Endodermal cell (in vitro differentiated cells): Measurements from ENCODE around the gene CLCN5. TPM values are rescaled to one million over a fixed set of nuclear protein-coding genes. Genes with fewer than 3 reads are reported as not detected.

Source experiments
- DNase-seq: peaks from one replicate; pipeline ENCODE4 v3.0.0-alpha.2; 2017
- H3K27ac ChIP-seq: 2 replicates; pipeline ENCODE4 v1.5.1; 2013; ENCODE audit warnings: mild to moderate bottlenecking, low read depth, low read length, moderate library complexity
- H3K27me3 ChIP-seq: 2 replicates; pipeline ENCODE4 v1.6.1; 2013; ENCODE audit warnings: mild to moderate bottlenecking, low read length, moderate library complexity; ENCODE audit not compliant: insufficient read depth, control insufficient read depth, poor library complexity, severe bottlenecking
- H3K36me3 ChIP-seq: 2 replicates; pipeline ENCODE4 v1.7.0; 2013; ENCODE audit warnings: mild to moderate bottlenecking, low read length, moderate library complexity; ENCODE audit not compliant: control insufficient read depth, insufficient read depth
- H3K4me1 ChIP-seq: one replicate; pipeline ENCODE4 v1.7.0; 2013; ENCODE audit warnings: low read length; ENCODE audit not compliant: control insufficient read depth, insufficient read depth
- H3K4me3 ChIP-seq: 2 replicates; pipeline ENCODE4 v1.5.1; 2013; ENCODE audit warnings: mild to moderate bottlenecking, low read length, moderate library complexity
- H3K9ac ChIP-seq: 2 replicates; pipeline ENCODE4 v1.6.1; 2013; ENCODE audit warnings: mild to moderate bottlenecking, low read length, moderate library complexity; ENCODE audit not compliant: poor library complexity, severe bottlenecking; ENCODE audit errors: extremely low read depth
- H3K9me3 ChIP-seq: 2 replicates; pipeline ENCODE4 v1.6.1; 2013; ENCODE audit warnings: mild to moderate bottlenecking, low read length, moderate library complexity; ENCODE audit not compliant: control insufficient read depth
- H3K27ac Mint-ChIP-seq: 2 replicates; pipeline ENCODE4 v1.8.0; 2020; ENCODE audit warnings: mixed read lengths
- H3K27me3 Mint-ChIP-seq: 2 replicates; pipeline ENCODE4 v1.8.0; 2021; ENCODE audit warnings: mild to moderate bottlenecking, mixed read lengths; ENCODE audit not compliant: insufficient read depth
- H3K36me3 Mint-ChIP-seq: 2 replicates; pipeline ENCODE4 v1.8.0; 2020; ENCODE audit warnings: low read depth, mixed read lengths
- H3K4me1 Mint-ChIP-seq: 2 replicates; pipeline ENCODE4 v1.8.0; 2020; ENCODE audit warnings: mixed read lengths
- H3K4me3 Mint-ChIP-seq: 2 replicates; pipeline ENCODE4 v1.8.0; 2020; ENCODE audit warnings: mild to moderate bottlenecking, moderate library complexity, mixed read lengths
- H3K9me3 Mint-ChIP-seq: 2 replicates; pipeline ENCODE4 v1.8.0; 2020; ENCODE audit warnings: mild to moderate bottlenecking, mixed read lengths
- CTCF ChIP-seq: fragments of 200-600 bp; sonication (generic); conservative IDR thresholded peaks from 2 replicates; pipeline ENCODE4 v1.5.0; 2021; ENCODE audit warnings: antibody characterized with exemption, mild to moderate bottlenecking
- WGBS, 2 experiments: methylation state at CpG; one replicate each; pipeline versions ENCODE4 v1.1.5 to v1.1.7; 2013; ENCODE audit warnings: missing lambda C conversion rate in 2 of 2, mixed read lengths in 1 of 2; ENCODE audit not compliant: insufficient coverage in 1 of 2, insufficient read length in 1 of 2; 5-methylcytosine and 5-hydroxymethylcytosine counted together
- microRNA-seq: library from miRNA; unstranded; fragments of <30 nt; microRNA quantifications from one replicate; pipeline ENCODE4 v1.2.0, GENCODE V29; 2020; ENCODE audit warnings: borderline microRNAs expressed
- total RNA-seq, 2 donors: library from RNA; stranded (reverse); fragmentation: NEBNext Ultra II Directional in 1 of 2; extraction: Animal tissue kit (Norgen Biotek cat#: 25700) in 1 of 2; gene quantifications; 2 replicates in 1 of 2; 3 replicates in 1 of 2; pipeline ENCODE4 v1.2.1, GENCODE V29; 2021

Gene CLCN5
- total RNA-seq, 2 donors from 2014 or later: 12.9 to 18.9 TPM

- no peak overlapping the region for H3K4me3 ChIP-seq
- no peaks in the 10 kb centered on the region for H3K9me3 ChIP-seq
- Mint-ChIP-seq H3K36me3 (peaks cover 4% of the 10 kb centered on the region), H3K27me3 (no peaks in the 10 kb centered on the region), H3K4me1 (peaks cover 19% of the 10 kb centered on the region), H3K27ac (no peak overlapping the region), H3K4me3 (no peak overlapping the region), H3K9me3 (peaks cover 40% of the 10 kb centered on the region)
- H3K27ac ChIP-seq: no peak overlapping the region
- no peaks in the 10 kb centered on the region for H3K27me3 ChIP-seq
- WGBS, 2 experiments: 80% methylated on average over 1 of the region's 3 CpGs; no CpG with 5 or more reads in 1 of the 2 experiments
- no peak for DNase-seq
- H3K36me3 ChIP-seq: no peaks in the 10 kb centered on the region
- no peak overlapping the region for H3K9ac ChIP-seq
- TF ChIP-seq CTCF: no peak
- H3K4me1 ChIP-seq: no peaks in the 10 kb centered on the region
These were observed 195.1 kb downstream of the CLCN5 start for GRCh38 chrX:50117476-50117875.

- peaks cover 47% of the 10 kb centered on the region for H3K9me3 Mint-ChIP-seq
- H3K9me3 ChIP-seq: no peaks in the 10 kb centered on the region
- H3K27ac ChIP-seq: no peak overlapping the region
- no peak for TF ChIP-seq CTCF
- H3K27ac Mint-ChIP-seq: no peak overlapping the region
- H3K27me3 Mint-ChIP-seq: no peaks in the 10 kb centered on the region
- 100% methylated on average over 1 of the region's 1 CpG; no CpG with 5 or more reads in 1 of the 2 experiments for WGBS, 2 experiments
- H3K4me3 ChIP-seq: no peak overlapping the region
- H3K4me1 ChIP-seq: no peaks in the 10 kb centered on the region
- no peak overlapping the region for H3K4me3 Mint-ChIP-seq
- no peaks in the 10 kb centered on the region for H3K36me3 ChIP-seq
- DNase-seq: no peak
- no peaks in the 10 kb centered on the region for H3K36me3 Mint-ChIP-seq
- peaks cover 8% of the 10 kb centered on the region for H3K4me1 Mint-ChIP-seq
- no peak overlapping the region for H3K9ac ChIP-seq
- H3K27me3 ChIP-seq: no peaks in the 10 kb centered on the region
These were observed 203.1 kb downstream of the CLCN5 start for GRCh38 chrX:50125480-50125879.

GRCh38 chrX:50147972-50148371 is 225.6 kb downstream of the CLCN5 start:
- no peaks in the 10 kb centered on the region for H3K4me1 Mint-ChIP-seq
- no peak overlapping the region for H3K4me3 Mint-ChIP-seq
- no peaks in the 10 kb centered on the region for H3K36me3 Mint-ChIP-seq
- no peaks in the 10 kb centered on the region for H3K27me3 Mint-ChIP-seq
- Histone ChIP-seq H3K36me3 (no peaks in the 10 kb centered on the region), H3K4me1 (no peaks in the 10 kb centered on the region), H3K27ac (no peak overlapping the region), H3K9ac (no peak overlapping the region), H3K4me3 (no peak overlapping the region), H3K27me3 (no peaks in the 10 kb centered on the region), H3K9me3 (no peaks in the 10 kb centered on the region)
- no peak for DNase-seq
- TF ChIP-seq CTCF: no peak
- H3K27ac Mint-ChIP-seq: no peak overlapping the region
- 91 to 95% methylated on average over 4 to 7 of the region's 7 CpGs for WGBS, 2 experiments
- H3K9me3 Mint-ChIP-seq: peaks cover 43% of the 10 kb centered on the region

Small RNAs within 50 kb of the gene (microRNA-seq; reads per million reads assigned to microRNA genes)
- gene MIR188: 16.8 reads per million, percentile 51 among the genes with 10 or more reads in this experiment
- 23.4 reads per million, percentile 57 among the genes with 10 or more reads in this experiment for gene MIR362
- gene MIR500A: 2.2 reads per million, percentile 13 among the genes with 10 or more reads in this experiment
- gene MIR500B: not detected
- 10.7 reads per million, percentile 45 among the genes with 10 or more reads in this experiment for gene MIR501
- gene MIR502: 6.4 reads per million, percentile 38 among the genes with 10 or more reads in this experiment
- 98.8 reads per million, percentile 74 among the genes with 10 or more reads in this experiment for gene MIR532
- 31.4 reads per million, percentile 61 among the genes with 10 or more reads in this experiment for gene MIR660

Other genes starting within 250 kb of the CLCN5 start
- not detected for gene PAGE1, start 226.6 kb upstream of the CLCN5 start, total RNA-seq
- not detected for gene PAGE4, start 93.3 kb upstream of the CLCN5 start, total RNA-seq
- gene USP27X, start 43.1 kb upstream of the CLCN5 start, total RNA-seq: 1 to 10 TPM; 7.1 to 8.2 TPM